GM13976 (cell line): ENCODE measurements around the gene SYNE3.
A peak's percentile ranks its signal among the peaks of the same experiment; 100 is the strongest.

ENCODE experiments used
- DNase-seq: peaks from one replicate; pipeline ENCODE4 v3.0.0; 2012; ENCODE audit warnings: low spot score
- in situ Hi-C: fragments of 300-500 bp; cut with MboI; formaldehyde crosslinking; loops from one replicate; pipeline ENCODE4 v1.12.0; 2022; ENCODE audit warnings: low sequenced_read_pairs, mixed read lengths, inconsistent platforms; ENCODE audit not compliant: unreplicated experiment
- TF ChIP-seq, protein P1 (sequence below): IDR thresholded peaks from 2 replicates; pipeline ENCODE4 v1.5.1; 2012; ENCODE audit warnings: borderline replicate concordance, mild to moderate bottlenecking; ENCODE audit not compliant: insufficient read depth; ENCODE audit errors: extremely low read depth, missing control alignments, control extremely low read depth

The SYNE3 gene

DNA sequence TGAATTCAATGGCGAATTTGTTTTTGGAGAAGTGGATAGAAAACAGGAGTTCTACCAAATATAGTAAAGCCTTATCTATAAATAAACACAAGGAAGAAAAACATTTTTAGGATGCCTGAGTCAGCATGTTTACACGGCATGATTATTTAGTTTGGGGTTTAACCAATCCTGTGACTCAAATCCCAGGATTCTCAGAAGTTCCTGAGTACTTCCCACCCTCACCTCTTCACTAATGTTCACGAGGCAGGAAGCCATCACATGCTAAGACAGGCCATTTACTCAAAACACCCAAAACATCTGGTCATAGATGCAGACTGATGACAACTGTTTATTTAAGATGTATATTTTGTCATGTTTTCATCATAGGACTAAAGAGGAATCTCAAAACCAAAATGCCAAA lies 15.0 kb upstream of the SYNE3 start:
- in situ Hi-C loops: no loop called here
- DNase-seq: no peak
- TF ChIP-seq, protein P1, sequence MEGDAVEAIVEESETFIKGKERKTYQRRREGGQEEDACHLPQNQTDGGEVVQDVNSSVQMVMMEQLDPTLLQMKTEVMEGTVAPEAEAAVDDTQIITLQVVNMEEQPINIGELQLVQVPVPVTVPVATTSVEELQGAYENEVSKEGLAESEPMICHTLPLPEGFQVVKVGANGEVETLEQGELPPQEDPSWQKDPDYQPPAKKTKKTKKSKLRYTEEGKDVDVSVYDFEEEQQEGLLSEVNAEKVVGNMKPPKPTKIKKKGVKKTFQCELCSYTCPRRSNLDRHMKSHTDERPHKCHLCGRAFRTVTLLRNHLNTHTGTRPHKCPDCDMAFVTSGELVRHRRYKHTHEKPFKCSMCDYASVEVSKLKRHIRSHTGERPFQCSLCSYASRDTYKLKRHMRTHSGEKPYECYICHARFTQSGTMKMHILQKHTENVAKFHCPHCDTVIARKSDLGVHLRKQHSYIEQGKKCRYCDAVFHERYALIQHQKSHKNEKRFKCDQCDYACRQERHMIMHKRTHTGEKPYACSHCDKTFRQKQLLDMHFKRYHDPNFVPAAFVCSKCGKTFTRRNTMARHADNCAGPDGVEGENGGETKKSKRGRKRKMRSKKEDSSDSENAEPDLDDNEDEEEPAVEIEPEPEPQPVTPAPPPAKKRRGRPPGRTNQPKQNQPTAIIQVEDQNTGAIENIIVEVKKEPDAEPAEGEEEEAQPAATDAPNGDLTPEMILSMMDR: no peak

- in situ Hi-C loops: no loop called here
- TF ChIP-seq, protein P1: no peak
- DNase-seq: no peak
Measured at GRCh38 chr14:95530473-95531276, 14.2 kb upstream of the SYNE3 start.

DNA sequence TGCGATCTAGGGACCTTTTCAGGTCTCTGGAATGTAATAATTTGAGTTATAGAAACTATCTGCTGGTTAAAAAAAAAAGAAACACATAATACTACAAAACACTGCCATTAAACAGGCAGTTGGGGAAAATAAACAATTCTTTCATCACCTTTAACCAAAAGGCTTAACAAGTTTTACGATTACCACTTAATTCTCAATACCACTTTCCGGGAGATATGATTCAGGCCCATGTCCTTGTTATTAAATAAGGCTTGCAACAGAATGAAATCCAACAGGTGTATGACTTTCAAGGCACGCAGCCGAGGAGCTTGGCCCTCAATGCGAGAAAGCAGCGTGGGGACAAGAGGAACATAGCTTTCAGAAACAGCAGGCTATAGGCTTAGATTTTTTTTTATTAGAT lies 12.8 kb upstream of the SYNE3 start:
- DNase-seq: no peak
- TF ChIP-seq, protein P1: no peak
- in situ Hi-C loops: loop anchor here (5.0 kb wide), 1 partner anchor 87 kb away; no protein-coding TSS in a partner anchor

GRCh38 chr14:95527387-95528002 lies 11.0 kb upstream of the SYNE3 start:
- in situ Hi-C loops: loop anchor here (5.0 kb wide), 1 partner anchor 85 kb away; no protein-coding TSS in a partner anchor
- DNase-seq: no peak

GRCh38 chr14:95526483-95527386 lies 10.3 kb upstream of the SYNE3 start:
- TF ChIP-seq, protein P1: no peak
- DNase-seq: no peak
- in situ Hi-C loops: loop anchor here (5.0 kb wide), 1 partner anchor 84 kb away; no protein-coding TSS in a partner anchor

More at GRCh38 chr14:95527387-95528002, 11.0 kb upstream of the SYNE3 start:
- TF ChIP-seq, protein P1: peak; percentile 72

DNA sequence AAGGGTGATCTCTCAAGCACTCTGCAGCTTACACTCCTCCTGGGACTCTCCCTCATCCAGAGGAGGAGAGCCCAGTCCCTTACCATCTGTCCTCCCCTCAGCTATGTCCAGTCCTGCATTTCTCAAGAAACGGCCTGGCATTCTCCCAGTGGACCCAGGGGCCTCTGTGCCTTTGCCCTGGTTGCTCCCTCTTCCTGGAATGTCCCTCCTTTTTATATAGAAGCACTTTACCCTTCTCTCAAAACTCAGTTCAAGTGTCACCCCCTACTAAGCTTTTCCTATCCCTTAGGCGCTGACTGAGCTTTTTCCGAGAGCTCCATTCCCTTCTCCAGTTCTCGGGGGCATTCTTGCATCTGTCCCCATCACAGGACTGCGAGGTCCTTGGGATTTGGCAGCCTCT lies 9.5 kb upstream of the SYNE3 start:
- no peak for DNase-seq
- TF ChIP-seq, protein P1: no peak
- in situ Hi-C loops: loop anchor here (5.0 kb wide), 1 partner anchor 84 kb away; no protein-coding TSS in a partner anchor
